Kidney epithelial cell (primary cell): Measurements from ENCODE around the gene KRTAP10-9. TPM values are rescaled to one million over a fixed set of nuclear protein-coding genes. Genes with fewer than 3 reads are reported as not detected.

ENCODE experiments used
- DNase-seq: peaks from one replicate; pipeline ENCODE4 v3.0.0-alpha.2; 2010; ENCODE audit warnings: low read depth
- H3K27me3 ChIP-seq: 2 replicates; pipeline ENCODE4 v1.6.0; 2011; ENCODE audit warnings: low read length; ENCODE audit not compliant: control insufficient read depth, insufficient read depth
- H3K36me3 ChIP-seq: 2 replicates; pipeline ENCODE4 v1.5.1; 2011; ENCODE audit warnings: low read length; ENCODE audit not compliant: control insufficient read depth, insufficient read depth
- H3K4me3 ChIP-seq: 2 replicates; pipeline ENCODE4 v1.5.1; 2011; ENCODE audit warnings: low read depth, mild to moderate bottlenecking, control low read depth, low read length
- total RNA-seq: library from RNA; depleted of rRNA; stranded (reverse); fragments of >200 nt; gene quantifications from 2 replicates; pipeline ENCODE4 v1.2.3, GENCODE V29; 2015
- TF ChIP-seq, protein P1 (sequence below): IDR thresholded peaks from 2 replicates; pipeline ENCODE4 v1.5.1; 2011; ENCODE audit warnings: mild to moderate bottlenecking, moderate library complexity, low read length, control low read depth, inconsistent platforms; ENCODE audit not compliant: insufficient read depth, poor library complexity, severe bottlenecking

Gene KRTAP10-9
- total RNA-seq, 1 donor from 2014 or later = not detected

DNA sequence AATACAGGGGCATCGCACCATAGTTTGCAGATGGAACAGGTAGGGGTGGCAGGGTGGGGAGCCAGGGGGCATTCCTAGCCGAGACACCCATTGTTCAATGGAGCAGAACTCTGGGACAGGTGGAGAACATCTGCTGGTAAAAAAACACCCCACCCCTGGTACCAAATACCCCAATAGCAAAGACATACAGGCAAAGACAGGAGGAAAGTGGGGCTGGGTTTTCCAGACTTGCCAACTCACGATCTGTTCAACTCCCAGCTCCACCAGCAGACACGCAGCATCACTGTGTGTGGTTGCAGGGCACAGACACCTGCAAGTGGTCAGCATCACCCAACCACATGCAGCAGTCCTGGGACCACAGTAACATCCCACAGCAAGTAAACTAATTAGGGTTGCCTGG is 15.3 kb upstream of the KRTAP10-9 start:
- no peaks in the 10 kb centered on the region for H3K36me3 ChIP-seq
- H3K4me3 ChIP-seq = no peak overlapping the region
- DNase-seq = no peak
- TF ChIP-seq, protein P1, sequence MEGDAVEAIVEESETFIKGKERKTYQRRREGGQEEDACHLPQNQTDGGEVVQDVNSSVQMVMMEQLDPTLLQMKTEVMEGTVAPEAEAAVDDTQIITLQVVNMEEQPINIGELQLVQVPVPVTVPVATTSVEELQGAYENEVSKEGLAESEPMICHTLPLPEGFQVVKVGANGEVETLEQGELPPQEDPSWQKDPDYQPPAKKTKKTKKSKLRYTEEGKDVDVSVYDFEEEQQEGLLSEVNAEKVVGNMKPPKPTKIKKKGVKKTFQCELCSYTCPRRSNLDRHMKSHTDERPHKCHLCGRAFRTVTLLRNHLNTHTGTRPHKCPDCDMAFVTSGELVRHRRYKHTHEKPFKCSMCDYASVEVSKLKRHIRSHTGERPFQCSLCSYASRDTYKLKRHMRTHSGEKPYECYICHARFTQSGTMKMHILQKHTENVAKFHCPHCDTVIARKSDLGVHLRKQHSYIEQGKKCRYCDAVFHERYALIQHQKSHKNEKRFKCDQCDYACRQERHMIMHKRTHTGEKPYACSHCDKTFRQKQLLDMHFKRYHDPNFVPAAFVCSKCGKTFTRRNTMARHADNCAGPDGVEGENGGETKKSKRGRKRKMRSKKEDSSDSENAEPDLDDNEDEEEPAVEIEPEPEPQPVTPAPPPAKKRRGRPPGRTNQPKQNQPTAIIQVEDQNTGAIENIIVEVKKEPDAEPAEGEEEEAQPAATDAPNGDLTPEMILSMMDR = no peak
- peaks cover 6% of the 10 kb centered on the region for H3K27me3 ChIP-seq

DNA sequence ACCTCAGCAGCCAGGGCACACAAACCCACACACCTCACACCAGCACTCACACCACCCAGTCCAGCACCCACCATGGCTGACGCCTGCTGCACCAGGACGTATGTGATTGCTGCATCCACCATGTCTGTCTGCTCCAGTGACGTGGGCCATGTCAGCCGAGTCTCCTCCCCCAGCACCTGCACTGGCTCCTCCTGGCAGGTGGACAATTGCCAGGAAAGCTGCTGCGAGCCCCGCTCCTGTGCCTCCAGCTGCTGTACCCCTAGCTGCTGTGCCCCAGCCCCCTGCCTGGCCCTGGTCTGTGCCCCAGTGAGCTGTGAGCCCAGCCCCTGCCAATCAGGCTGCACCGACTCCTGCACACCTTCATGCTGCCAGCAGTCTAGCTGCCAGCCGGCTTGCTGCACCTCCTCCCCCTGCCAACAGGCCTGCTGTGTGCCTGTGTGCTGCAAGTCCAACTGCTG is 14.8 kb upstream of the KRTAP10-9 start, which contains the start of gene KRTAP10-8:
TSS of gene KRTAP10-8 (plus strand) at position 51 of the 458 bp plus-strand sequence. CDS start at position 73, 22 bp downstream.
- no peaks in the 10 kb centered on the region for H3K36me3 ChIP-seq
- H3K27me3 ChIP-seq = peaks cover 6% of the 10 kb centered on the region
- no peak within 1 kb of the TSS for H3K4me3 ChIP-seq
- TF ChIP-seq, protein P1 = no peak
- DNase-seq = no peak

- Histone ChIP-seq H3K4me3 (no peak overlapping the region), H3K27me3 (peaks cover 6% of the 10 kb centered on the region), H3K36me3 (no peaks in the 10 kb centered on the region)
- TF ChIP-seq, protein P1 = no peak
- no peak for DNase-seq
Measured at GRCh38 chr21:44612669-44613229, 14.1 kb upstream of the KRTAP10-9 start.

DNA sequence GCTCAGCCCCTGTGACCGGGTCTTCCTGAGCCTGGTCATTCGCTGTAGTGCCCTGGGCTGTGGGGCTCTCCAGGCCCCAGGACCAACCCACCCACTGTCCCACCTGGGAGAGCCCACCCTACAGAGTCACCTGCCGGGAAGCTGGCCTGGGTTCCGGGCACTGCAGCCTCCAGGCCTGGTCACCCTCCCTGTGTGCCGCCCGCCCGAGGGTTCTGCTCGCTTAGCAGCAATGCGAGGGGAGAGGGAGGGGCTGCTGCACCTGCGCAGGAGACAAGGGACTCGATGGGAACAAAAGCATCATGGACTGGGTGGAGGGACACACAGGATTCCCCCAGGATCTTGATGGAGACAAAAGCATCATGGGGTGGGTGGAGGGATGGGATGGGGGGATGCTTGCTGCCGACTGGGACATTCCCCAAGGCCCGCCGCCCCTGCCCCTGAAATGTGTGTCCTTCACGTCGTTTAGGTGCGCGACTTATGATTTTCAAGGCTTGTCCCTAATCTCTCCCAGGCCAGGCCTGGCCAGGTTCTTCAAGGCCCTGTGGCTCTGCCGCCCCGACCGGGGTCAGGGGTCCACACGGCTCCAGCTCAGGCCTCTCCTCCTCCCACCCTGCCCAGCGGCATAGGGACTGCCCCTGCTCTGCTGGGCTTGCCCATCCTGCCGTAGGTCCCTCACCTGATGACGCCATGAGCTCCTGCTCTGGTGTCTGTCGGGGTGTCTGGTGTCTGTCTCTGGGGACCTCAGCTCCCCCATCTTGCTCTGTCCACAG is 13.3 kb upstream of the KRTAP10-9 start:
- Histone ChIP-seq H3K27me3 (peaks cover 6% of the 10 kb centered on the region), H3K4me3 (no peak overlapping the region)
- TF ChIP-seq, protein P1 = no peak

DNA sequence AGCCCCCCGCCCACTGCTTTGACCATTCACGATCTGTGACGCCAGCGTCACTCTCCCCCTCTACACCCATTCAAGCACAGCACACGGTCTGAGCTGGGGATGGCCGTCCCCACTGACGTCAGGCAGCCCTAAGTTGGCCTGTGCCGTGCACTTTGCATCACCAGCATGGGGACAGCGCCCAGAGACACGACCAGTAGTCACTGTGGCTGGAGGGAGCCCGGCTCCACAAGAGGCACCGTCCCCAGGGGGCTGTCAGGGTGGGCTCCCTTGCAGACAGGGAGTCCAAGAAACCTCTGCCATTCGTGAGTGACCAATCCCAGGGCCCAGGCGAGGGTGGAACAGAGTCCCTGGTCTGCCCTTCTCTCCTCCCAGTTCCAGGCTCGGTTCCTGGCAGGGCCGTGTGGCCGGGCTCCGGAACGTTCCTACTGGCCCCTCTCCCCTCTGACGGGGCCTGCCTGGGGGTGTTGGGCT is 12.7 kb upstream of the KRTAP10-9 start:
- peaks cover 6% of the 10 kb centered on the region for H3K27me3 ChIP-seq
- no peak for DNase-seq
- TF ChIP-seq, protein P1 = no peak
- H3K36me3 ChIP-seq = no peaks in the 10 kb centered on the region
- no peak overlapping the region for H3K4me3 ChIP-seq

More for the DNA sequence above, 13.3 kb upstream of the KRTAP10-9 start:
- no peaks in the 10 kb centered on the region for H3K36me3 ChIP-seq
- no peak for DNase-seq
